OCI-LY7 (cell line): ENCODE measurements around the gene CLEC16A.

Experiments used
- EZH2phosphoT487 ChIP-seq: fragments of 200-600 bp; sonication (generic); IDR thresholded peaks from 2 replicates; pipeline ENCODE4 v1.6.1; 2018; ENCODE audit warnings: low read depth, borderline replicate concordance, mild to moderate bottlenecking, mixed run types, antibody characterized with exemption, low read length, moderate library complexity, mixed read lengths
- TF ChIP-seq, protein P1 (sequence below): fragments of 200-600 bp; sonication (generic); conservative IDR thresholded peaks from 2 replicates; pipeline ENCODE4 v1.5.1; 2014; ENCODE audit warnings: mild to moderate bottlenecking, antibody characterized with exemption, low read length, moderate library complexity, mixed read lengths

DNA sequence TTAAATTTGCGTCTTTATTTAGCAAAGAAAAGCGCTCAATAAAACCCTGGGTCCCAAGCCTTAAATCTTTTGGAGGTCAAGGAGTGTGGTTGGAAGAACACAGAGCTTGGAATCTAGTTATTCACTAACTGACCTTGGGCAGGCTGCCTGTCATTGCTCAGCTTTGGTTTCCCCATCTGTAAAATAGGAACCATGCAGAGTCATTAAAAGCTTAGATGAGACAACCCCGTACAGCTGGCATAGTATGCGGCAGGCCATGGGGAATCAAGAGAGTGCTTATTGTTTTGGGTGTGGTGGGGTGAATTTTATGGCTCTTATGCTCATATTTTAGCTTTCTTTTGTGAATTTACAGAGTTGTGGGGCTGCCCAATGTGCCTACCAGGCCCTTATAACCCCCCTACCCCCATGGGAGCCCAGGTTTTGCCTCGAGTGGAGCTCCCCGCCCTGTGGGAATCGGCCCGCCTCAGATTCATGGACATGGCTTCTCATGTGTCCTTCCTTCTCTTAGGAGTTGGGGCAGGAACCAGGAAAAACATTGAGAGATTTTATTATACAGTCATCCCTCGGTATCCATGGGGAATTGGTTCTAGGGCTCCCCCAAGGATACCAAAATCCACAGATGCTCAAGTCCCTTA lies 113.5 kb downstream of the CLEC16A start:
- TF ChIP-seq, protein P1, sequence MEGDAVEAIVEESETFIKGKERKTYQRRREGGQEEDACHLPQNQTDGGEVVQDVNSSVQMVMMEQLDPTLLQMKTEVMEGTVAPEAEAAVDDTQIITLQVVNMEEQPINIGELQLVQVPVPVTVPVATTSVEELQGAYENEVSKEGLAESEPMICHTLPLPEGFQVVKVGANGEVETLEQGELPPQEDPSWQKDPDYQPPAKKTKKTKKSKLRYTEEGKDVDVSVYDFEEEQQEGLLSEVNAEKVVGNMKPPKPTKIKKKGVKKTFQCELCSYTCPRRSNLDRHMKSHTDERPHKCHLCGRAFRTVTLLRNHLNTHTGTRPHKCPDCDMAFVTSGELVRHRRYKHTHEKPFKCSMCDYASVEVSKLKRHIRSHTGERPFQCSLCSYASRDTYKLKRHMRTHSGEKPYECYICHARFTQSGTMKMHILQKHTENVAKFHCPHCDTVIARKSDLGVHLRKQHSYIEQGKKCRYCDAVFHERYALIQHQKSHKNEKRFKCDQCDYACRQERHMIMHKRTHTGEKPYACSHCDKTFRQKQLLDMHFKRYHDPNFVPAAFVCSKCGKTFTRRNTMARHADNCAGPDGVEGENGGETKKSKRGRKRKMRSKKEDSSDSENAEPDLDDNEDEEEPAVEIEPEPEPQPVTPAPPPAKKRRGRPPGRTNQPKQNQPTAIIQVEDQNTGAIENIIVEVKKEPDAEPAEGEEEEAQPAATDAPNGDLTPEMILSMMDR: no peak
- TF ChIP-seq EZH2phosphoT487: no peak
